Cerebellar cortex (tissue), 1 donor: ENCODE data around the gene LINGO1.

Experiments used
- DNase-seq: peaks from one replicate; pipeline ENCODE4 v3.0.0-alpha.2; 2015; ENCODE audit warnings: low spot score

LINGO1 gene

DNA sequence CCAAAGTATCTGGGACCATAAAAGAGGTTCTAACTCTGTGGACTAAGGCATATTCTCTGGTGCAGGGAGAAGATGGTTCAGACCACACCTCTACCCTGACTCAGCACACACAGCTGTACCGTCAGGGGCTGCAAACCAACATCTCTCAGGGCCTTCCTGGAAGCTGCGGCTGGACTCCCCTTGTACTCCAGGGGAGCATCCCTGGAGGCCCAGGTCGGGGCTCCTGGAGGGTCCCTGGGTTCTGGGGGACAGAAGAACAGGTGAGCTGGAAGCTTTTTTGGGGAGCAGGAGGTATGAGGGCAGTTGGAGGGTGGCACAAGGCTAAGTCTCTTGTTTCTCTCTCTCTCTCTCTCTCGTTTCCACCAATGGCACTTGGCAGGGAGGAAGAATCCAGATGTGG lies 60.5 kb downstream of the LINGO1 start:
- DNase-seq: no peak

DNA sequence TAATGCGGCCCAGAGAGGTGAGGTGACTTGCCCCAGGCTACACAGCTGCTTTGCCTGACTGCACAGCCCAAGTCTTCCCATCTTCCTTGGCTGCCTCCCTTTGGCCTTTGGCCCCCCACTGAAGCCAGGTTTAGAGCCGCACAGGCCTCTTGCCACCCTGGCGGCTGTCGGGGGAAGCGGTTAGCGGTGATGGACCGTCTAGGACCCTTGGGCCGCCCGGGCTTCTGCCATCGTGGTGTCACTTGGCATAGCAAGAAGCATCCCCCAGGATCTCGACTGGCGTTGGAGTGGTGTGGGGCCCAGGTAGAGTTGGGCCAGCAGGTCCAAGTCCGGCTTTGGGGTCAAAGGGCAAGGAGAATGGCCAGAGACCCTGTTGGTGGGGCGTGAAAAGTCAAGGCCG lies 61.0 kb downstream of the LINGO1 start:
- DNase-seq: no peak

DNA sequence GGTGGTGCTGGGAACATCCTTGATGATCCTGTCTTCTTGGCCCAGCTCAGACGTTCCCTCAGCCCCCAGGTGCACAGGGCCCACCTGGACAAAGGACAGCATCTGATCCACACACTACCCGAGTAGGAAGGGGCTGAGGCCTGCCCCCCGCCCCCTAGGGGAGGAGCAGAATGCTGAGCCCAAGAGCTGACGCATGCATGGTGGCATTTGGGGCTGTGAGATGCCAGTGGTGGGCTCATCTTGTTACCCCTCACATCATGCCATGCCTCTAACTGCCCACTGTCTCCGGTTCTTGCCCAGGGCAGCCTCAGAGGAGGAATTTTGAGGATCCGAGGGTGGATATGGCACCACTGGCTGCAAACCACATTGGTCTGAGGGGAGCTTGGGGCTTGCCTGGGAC lies 61.5 kb downstream of the LINGO1 start:
- DNase-seq: no peak

DNA sequence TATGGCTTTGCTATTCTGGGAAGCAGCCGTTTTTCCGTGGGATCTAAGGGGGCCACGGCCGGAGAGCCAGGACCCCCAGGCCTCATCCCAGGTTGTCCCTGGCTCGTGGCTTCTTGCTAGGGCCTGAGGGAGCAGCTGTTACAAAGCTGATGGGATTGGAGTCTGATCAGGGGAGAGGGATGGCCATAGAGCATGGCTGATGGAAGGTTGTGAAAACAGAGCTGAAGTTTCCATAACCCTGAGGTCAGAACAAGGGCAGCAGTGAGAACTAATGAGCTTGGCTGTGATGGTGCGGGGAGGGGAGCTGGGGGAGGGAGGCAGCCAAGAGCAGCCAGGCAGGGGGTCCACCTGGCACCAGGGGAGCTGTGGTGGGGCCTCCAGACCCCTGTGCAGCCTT lies 63.0 kb downstream of the LINGO1 start:
- DNase-seq: peak; percentile 31

DNA sequence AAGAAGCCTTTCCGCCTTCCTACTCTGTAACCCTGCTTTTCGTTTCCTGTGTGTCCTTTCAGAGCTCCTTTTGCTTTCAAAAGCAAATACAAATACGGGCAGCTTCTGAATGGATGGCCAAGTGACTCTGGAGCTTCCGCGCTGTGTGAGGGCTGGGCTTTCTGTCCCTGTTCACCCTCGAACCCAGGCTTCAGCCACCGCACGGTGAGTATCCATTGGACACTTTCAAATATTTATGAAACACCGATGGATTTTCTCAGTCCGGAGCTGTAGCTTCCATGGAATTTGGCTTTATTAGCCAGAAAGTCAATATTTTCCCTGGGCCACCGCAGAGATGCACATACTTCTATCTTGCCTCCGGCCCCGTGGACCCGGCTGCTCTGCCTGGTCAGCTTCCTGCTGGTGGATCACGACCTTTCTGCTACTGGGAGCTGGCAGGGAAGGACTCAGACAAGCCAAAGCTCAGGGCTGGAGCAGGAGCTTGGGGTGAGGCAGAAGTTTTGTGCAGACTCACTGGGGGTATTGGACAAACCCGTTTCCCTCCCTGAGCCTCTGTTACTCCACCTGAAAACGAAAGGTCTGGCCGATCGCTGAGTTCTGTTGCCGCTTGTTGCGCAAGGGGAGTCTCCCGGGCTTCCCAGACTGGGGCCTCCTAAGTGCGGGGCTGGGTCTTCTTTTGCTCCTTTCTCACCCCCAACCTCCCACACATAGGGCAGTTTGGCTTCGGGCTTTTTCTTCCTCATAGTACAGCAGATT lies 63.6 kb downstream of the LINGO1 start:
- peak; percentile 18 for DNase-seq

DNA sequence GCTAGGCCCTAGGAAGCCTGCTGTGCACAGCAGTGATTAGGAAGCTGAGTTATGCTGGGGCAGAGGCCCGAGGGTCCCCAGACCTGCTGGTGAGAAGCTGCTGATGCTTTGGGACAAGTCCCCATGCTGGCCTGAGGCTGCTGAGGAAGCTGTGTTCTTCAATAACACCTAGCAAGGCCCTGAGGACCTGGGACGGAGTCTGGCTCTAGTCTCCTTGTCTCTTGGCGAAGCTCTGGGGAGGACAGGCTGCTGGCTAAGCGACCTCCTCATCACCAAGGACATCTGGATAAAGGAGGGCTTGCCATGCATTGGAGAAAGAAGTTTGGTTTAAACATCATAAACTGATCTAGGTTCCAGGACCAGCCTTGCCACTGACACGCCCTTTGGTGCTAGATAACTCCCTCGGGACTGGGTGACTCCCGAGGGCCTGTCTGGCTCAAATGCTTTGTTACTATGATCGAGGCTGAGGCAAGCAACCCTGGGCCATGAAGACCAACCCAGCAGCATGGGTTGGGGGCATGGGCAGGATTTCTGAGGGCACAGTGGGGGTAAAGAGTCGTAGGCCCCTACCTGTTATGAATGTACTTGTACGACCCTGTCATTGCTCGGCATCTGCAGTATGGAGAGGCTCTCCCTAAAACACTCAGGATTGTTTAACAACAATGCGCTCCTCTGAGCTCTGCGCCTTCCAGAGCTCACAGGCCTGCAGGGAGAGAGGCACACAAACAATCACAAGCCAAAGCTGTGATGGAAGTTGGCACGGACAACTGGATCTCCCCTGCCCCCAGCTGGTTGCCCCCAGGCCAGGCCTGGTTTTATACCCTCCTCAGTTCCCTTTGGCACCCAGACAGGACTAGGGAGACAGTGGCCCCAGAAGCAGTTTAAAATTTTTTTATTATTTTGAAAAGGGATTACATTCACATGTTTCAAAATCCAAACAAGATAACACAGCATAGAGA lies 64.4 kb downstream of the LINGO1 start:
- no peak for DNase-seq

DNA sequence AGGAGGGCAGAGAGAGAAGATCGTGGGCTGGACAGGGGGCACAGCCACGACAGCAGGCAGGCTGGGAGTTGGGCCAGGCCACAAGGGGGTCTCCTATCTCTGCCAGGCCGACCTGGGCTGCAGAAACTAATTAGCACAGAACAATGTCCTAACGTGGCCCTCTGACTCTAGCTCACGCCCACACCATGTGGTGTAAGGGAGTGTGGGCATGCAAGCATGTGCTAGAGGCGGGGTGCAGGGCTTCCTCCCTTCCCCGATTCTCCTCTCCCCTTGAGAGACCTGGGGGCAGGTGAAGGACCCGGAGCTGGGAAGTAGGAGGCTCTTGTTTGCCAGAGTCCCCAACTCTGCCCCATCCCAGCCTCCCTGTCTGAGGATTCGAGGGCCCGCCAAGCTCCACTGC lies 65.5 kb downstream of the LINGO1 start:
- DNase-seq: no peak

DNA sequence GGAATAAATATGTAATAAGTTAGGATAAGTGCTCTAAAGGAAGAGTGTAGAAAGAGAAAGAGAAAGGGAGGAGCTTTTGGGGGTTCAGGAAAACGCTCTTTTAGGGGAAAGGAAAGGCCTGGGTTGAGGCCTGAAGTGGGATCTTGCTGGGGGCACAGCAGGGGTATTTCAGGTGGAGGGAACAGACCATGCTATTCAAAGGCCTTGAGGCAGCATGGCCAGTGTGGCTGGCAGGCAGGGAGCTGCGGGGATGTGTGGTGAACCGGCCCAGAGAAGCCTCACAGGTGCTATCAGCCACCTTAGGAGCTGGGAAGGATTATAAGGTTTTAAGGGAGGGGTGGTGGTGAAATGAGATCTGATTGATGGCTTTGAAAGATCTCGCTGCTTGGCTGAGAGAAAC lies 66.6 kb downstream of the LINGO1 start:
- no peak for DNase-seq

DNA sequence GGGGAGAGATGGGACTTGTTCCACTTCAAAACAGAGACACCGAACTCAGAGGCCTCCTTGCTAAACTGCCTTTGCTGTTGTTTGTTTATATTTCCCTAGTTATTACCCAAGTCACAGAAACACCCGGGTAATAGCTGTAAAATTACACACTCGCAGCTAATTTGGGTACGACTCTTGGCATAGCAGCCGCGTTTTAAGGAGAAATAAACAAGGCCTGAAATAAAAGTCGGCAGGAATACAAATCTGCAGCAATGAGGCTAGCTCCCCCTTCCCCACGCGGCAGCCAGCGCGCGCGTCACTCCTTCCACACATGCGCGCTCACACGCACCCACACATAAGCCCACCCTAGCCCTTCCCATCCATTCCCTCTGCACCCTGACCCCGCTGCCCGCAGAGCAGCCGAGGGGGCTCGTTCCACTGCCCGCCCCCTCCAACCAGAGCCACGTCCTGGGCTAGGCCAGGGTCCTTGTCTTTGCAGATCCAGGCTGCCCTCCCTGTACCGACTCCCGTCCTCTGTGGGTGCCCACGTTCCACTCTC lies 67.3 kb downstream of the LINGO1 start:
- no peak for DNase-seq

DNA sequence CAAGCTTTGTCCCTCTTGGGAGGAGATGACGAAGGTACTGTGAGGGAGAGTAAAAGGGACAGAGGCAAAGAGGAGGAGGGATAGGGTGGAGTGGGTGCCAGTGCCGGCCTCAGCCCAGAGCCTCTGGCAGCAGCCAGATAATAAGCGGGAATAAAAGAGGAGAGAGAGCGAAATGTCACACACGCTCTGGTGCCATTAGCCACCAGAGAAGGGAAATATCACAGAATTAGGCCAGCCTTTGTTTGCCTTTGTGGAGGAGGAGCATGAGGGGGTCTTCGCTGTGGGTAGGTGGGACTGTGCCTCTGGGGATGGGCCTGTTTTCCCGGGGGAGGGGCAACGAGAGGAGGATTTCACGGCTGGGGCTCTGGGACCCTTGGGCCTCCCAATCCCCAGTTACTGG lies 67.8 kb downstream of the LINGO1 start:
- DNase-seq: no peak

DNA sequence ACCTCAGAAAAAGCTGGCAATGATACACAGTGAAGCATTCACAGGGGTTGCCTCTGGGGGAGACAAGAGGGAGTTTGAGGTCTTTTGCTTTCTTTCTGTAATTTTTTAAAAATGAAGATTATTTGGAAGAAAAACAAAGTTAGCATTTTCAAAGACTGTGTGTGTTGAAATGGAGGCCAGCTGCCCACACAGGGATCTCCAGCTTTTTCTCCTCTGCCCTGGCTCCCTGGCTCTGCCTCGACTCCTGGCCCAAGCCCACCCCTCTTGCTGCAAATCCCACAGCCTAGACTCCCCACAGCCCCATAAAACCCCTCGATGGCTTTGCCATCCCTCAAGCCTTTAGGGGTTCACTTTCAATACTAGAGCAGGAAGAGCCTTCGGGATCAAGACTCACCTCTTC lies 68.4 kb downstream of the LINGO1 start:
- no peak for DNase-seq

DNA sequence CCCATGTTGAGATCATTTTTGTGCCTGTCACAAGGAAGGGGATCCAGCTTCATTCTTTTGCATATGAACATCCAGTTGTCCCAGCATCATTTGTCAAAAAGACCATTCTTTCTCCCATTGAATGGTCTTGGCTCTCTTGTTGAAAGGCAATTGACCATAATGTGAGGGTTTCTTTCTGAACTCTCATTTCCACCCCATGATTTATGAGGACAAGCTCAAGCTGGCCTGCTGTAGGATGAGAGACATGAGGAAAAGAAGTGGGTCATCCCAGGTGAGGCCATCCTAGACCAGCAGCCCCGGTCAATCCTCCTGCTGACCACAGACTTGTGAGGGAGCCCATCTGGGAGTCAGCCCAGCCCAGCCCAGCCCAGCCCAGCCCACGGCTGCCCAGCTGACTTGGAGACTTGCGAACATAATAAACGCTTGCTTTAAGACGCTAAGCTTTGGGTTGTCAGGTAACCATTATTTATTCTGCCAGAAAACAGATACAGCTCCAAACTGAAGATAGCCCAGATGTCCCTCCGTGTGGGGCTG lies 69.0 kb downstream of the LINGO1 start:
- DNase-seq: no peak
